Activated naive CD4-positive, alpha-beta T cell treated with anti-CD3 and anti-CD28 coated beads, Interleukin-2, amount 50 U/mL, for 16 hours (primary cell): ENCODE data around the gene TMEM131L.
"Not testable (repeated sequence)": the region's sequence is repeated elsewhere in the genome, so short reads cannot be mapped to it uniquely, and the experiment has no call there.

Experiments
- DNase-seq: peaks from one replicate; pipeline ENCODE4 v3.0.0-alpha.2; 2020

Gene TMEM131L

GRCh38 chr4:153545822-153546221, 79.7 kb downstream of the TMEM131L start:
- no peak for DNase-seq

GRCh38 chr4:153546280-153546679, 80.1 kb downstream of the TMEM131L start:
- DNase-seq, result no peak

- DNase-seq, result no peak
Measured at GRCh38 chr4:153547520-153547919, 81.4 kb downstream of the TMEM131L start.

- DNase-seq, result not testable (repeated sequence)
Measured at GRCh38 chr4:153548907-153549306, 82.7 kb downstream of the TMEM131L start.

GRCh38 chr4:153549405-153549804, 83.2 kb downstream of the TMEM131L start:
- DNase-seq, result no peak

- no peak for DNase-seq
Measured at GRCh38 chr4:153553155-153553818, 87.1 kb downstream of the TMEM131L start.

GRCh38 chr4:153553819-153554170, 87.6 kb downstream of the TMEM131L start:
- DNase-seq, result no peak

- no peak for DNase-seq
Measured at GRCh38 chr4:153555730-153556434, 89.7 kb downstream of the TMEM131L start.

- DNase-seq, result no peak
Measured at GRCh38 chr4:153556435-153556815, 90.3 kb downstream of the TMEM131L start.

- DNase-seq, result no peak
Measured at GRCh38 chr4:153560908-153561307, 94.7 kb downstream of the TMEM131L start.

GRCh38 chr4:153564630-153565525, 98.7 kb downstream of the TMEM131L start:
- DNase-seq, result no peak

- no peak for DNase-seq
Measured at GRCh38 chr4:153566631-153567150, 100.5 kb downstream of the TMEM131L start.

GRCh38 chr4:153567660-153568059, 101.5 kb downstream of the TMEM131L start:
- not testable (repeated sequence) for DNase-seq

- no peak for DNase-seq
Measured at GRCh38 chr4:153570228-153570973, 104.2 kb downstream of the TMEM131L start.

GRCh38 chr4:153571006-153571545, 104.9 kb downstream of the TMEM131L start:
- no peak for DNase-seq

GRCh38 chr4:153572609-153573008, 106.4 kb downstream of the TMEM131L start:
- DNase-seq, result no peak

GRCh38 chr4:153573221-153573620, 107.1 kb downstream of the TMEM131L start:
- no peak for DNase-seq

- peak; percentile 69 for DNase-seq
Measured at GRCh38 chr4:153573881-153574802, 108.0 kb downstream of the TMEM131L start.

GRCh38 chr4:153576443-153576774, 110.2 kb downstream of the TMEM131L start:
- DNase-seq, result no peak

GRCh38 chr4:153577053-153577452, 110.9 kb downstream of the TMEM131L start:
- DNase-seq, result no peak

GRCh38 chr4:153579410-153579809, 113.2 kb downstream of the TMEM131L start:
- DNase-seq, result no peak
